Smooth muscle cell (in vitro differentiated cells): ENCODE measurements around the gene NOS1AP. TPM values are rescaled to one million over a fixed set of nuclear protein-coding genes. Genes with fewer than 3 reads are reported as not detected.

Experiments
- DNase-seq: peaks from one replicate; lab custom pipeline; 2025; ENCODE audit not compliant: unreplicated experiment; lab: John Stamatoyannopoulos, UW
- H2AFZ ChIP-seq: fragments of 200-600 bp; sonication (generic); 2 replicates; pipeline ENCODE4 v1.6.0; 2016; ENCODE audit warnings: antibody characterized with exemption, low read depth, mild to moderate bottlenecking
- H3F3A ChIP-seq: fragments of 200-600 bp; sonication (generic); 2 replicates; pipeline ENCODE4 v1.6.0; 2017; ENCODE audit warnings: antibody characterized with exemption, low read depth
- H3K27ac ChIP-seq: fragments of 200-600 bp; sonication (generic); 2 replicates; pipeline ENCODE4 v1.5.1; 2016; ENCODE audit warnings: low read depth, mild to moderate bottlenecking
- H3K27me3 ChIP-seq: fragments of 200-600 bp; sonication (generic); 2 replicates; pipeline ENCODE4 v1.6.1; 2016; ENCODE audit warnings: low read depth, mild to moderate bottlenecking
- H3K36me3 ChIP-seq: fragments of 200-600 bp; sonication (generic); 2 replicates; pipeline ENCODE4 v1.5.1; 2016; ENCODE audit warnings: low read depth
- H3K4me1 ChIP-seq: fragments of 200-600 bp; sonication (generic); 2 replicates; pipeline ENCODE4 v1.5.1; 2016; ENCODE audit warnings: low read depth
- H3K4me2 ChIP-seq: fragments of 200-600 bp; sonication (generic); 2 replicates; pipeline ENCODE4 v1.6.0; 2016; ENCODE audit warnings: mild to moderate bottlenecking
- H3K4me3 ChIP-seq: fragments of 200-600 bp; sonication (generic); 2 replicates; pipeline ENCODE4 v1.5.1; 2016; ENCODE audit warnings: mild to moderate bottlenecking
- H3K79me2 ChIP-seq: fragments of 200-600 bp; sonication (generic); 2 replicates; pipeline ENCODE4 v1.6.0; 2016; ENCODE audit warnings: low read depth, mild to moderate bottlenecking
- H3K9ac ChIP-seq: fragments of 200-600 bp; sonication (generic); 2 replicates; pipeline ENCODE4 v1.6.0; 2016; ENCODE audit warnings: low read depth
- H3K9me3 ChIP-seq: fragments of 200-600 bp; sonication (generic); replicated peaks from 2 replicates; pipeline ENCODE4 v1.5.1; 2016; ENCODE audit warnings: low read depth
- H4K20me1 ChIP-seq: fragments of 200-600 bp; sonication (generic); 2 replicates; pipeline ENCODE4 v1.6.0; 2016; ENCODE audit warnings: low read depth
- CTCF ChIP-seq: fragments of 200-600 bp; sonication (generic); IDR thresholded peaks from 2 replicates; pipeline ENCODE4 v1.5.1; 2017; ENCODE audit warnings: borderline replicate concordance, mild to moderate bottlenecking, antibody characterized with exemption; ENCODE audit not compliant: insufficient read depth, poor library complexity, severe bottlenecking
- WGBS: methylation state at CpG from one replicate; pipeline ENCODE4 v1.1.7; 2016; ENCODE audit warnings: low lambda C conversion rate; 5-methylcytosine and 5-hydroxymethylcytosine counted together
- polyA plus RNA-seq: library from polyadenylated mRNA; unstranded; fragments of >200 nt; fragmentation: Nextera tagmentation; extraction: Ambion mirVana; gene quantifications from 2 replicates; pipeline ENCODE4 v1.2.1, GENCODE V29; 2016
- total RNA-seq: library from RNA; depleted of rRNA; stranded (reverse); fragments of >200 nt; gene quantifications from 2 replicates; pipeline ENCODE4 v1.2.3, GENCODE V29; 2014

The NOS1AP gene
- total and polyA plus RNA-seq, 2 experiments from 2014 or later, result 0.54 to 0.80 TPM

DNA sequence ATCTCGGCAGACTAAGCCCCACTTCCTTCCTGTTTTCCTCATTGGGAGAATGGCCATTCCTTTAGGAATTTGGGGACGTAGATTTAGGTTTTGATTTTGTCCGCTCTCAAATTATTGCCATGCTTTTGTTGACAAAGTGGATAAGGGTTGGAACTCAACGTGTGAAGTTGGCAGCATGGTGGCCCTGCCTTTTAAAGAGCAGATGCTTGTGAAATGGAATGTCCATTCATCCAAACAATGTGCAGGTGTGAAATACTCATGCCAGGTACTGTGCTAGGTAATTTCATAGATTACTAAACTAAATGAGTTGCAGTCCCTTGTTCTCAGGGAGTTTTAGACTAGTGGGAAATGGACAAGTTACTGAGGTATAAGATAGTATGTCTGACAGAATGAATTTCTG lies 232.2 kb downstream of the NOS1AP start:
- Histone ChIP-seq H3K9ac (no peak overlapping the region), H4K20me1 (no peaks in the 10 kb centered on the region), H2AFZ (no peak overlapping the region), H3K4me1 (no peaks in the 10 kb centered on the region), H3K36me3 (no peaks in the 10 kb centered on the region), H3K4me2 (no peak overlapping the region), H3K9me3 (no peaks in the 10 kb centered on the region), H3F3A (no peaks in the 10 kb centered on the region), H3K27ac (no peak overlapping the region), H3K27me3 (no peaks in the 10 kb centered on the region), H3K79me2 (no peaks in the 10 kb centered on the region), H3K4me3 (no peak overlapping the region)
- no peak for TF ChIP-seq CTCF
- no peak for DNase-seq
- WGBS, result 86% methylated on average over 4 of the region's 4 CpGs

DNA sequence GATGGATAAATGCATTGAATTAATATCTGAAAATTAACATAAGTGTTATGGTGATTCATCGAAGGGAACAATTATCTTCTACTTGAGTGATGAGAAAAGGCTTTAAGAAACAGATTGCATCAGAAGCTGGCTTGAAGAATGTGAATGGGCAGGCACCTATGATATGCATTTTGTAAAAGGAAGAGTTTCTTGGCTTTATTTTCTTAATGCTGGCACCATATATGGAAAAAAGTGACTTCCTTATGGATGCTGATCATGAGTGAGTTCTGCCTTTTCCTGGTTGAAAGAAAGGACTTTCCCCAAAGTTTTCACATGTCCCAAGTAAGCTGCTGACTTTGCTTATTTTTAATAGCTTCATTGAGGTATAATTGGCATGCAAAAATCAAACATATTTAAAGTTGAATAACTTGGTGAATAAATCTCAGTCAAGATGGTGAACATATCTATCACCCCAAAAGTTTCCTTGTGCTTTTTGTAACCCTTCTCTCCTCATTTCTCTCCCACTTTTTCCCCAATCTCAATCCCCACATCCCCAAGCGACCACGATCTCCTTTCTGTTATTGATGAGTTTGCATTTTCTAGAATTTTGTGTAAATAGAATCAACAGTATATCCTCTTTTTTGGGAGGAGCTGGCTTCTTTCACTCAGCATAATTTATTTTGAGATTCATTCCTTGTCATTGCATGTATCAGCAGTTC lies 233.0 kb downstream of the NOS1AP start:
- Histone ChIP-seq H3K27ac (no peak overlapping the region), H3F3A (no peaks in the 10 kb centered on the region), H3K79me2 (no peaks in the 10 kb centered on the region), H3K4me2 (no peak overlapping the region), H2AFZ (no peak overlapping the region), H3K9me3 (no peaks in the 10 kb centered on the region), H3K9ac (no peak overlapping the region), H3K36me3 (no peaks in the 10 kb centered on the region), H3K27me3 (no peaks in the 10 kb centered on the region), H4K20me1 (no peaks in the 10 kb centered on the region), H3K4me3 (no peak overlapping the region), H3K4me1 (no peaks in the 10 kb centered on the region)
- no peak for TF ChIP-seq CTCF
- no peak for DNase-seq
- WGBS, result 95% methylated on average over 3 of the region's 3 CpGs

DNA sequence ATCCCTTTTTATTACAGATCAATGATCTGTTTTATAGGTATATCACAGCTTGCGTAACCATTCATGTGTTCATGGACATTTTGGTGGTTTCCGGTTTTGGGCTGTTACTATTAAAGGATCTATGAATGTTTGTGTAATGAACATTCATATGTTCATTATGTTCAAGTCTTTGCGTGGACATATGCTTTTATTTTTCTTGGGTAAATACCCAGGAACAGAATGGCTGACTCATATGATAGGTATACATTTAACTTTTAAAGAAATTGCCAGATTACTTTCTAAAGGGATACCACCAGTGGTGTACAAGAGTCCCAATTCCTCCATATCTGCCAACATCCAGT lies 233.5 kb downstream of the NOS1AP start:
- H4K20me1 ChIP-seq, result no peaks in the 10 kb centered on the region
- no peak overlapping the region for H3K9ac ChIP-seq
- 91% methylated on average over 3 of the region's 3 CpGs for WGBS
- H3K36me3 ChIP-seq, result no peaks in the 10 kb centered on the region
- no peak for DNase-seq
- H3K4me3 ChIP-seq, result no peak overlapping the region
- H2AFZ ChIP-seq, result no peak overlapping the region
- H3K27me3 ChIP-seq, result no peaks in the 10 kb centered on the region
- no peak overlapping the region for H3K4me2 ChIP-seq
- no peak overlapping the region for H3K27ac ChIP-seq
- H3F3A ChIP-seq, result no peaks in the 10 kb centered on the region
- TF ChIP-seq CTCF, result no peak
- H3K79me2 ChIP-seq, result no peaks in the 10 kb centered on the region
- H3K9me3 ChIP-seq, result no peaks in the 10 kb centered on the region
- H3K4me1 ChIP-seq, result no peaks in the 10 kb centered on the region

DNA sequence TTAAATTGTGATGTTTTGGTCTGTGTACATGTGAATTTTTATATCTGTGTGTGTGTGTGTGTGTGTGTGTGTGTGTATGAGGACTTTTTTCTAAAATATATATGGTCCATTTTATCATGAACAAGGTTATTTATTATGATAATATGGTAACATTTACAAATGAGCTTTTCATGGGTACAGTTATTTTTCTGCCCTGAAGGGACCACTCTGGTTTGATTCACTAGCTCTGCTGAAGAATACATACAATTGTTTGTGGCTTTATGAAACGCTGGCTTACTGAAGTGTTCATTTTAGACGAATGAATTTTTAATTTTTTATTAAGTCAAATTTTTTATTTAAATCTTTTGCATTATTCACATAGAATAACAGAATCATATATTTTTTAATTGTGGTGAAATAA lies 235.2 kb downstream of the NOS1AP start:
- Histone ChIP-seq H3K4me2 (no peak overlapping the region), H3K9me3 (no peaks in the 10 kb centered on the region), H3K4me3 (no peak overlapping the region), H3K79me2 (no peaks in the 10 kb centered on the region), H3K4me1 (no peaks in the 10 kb centered on the region), H3K9ac (no peak overlapping the region), H4K20me1 (no peaks in the 10 kb centered on the region), H3K36me3 (no peaks in the 10 kb centered on the region), H2AFZ (no peak overlapping the region), H3K27ac (no peak overlapping the region), H3F3A (no peaks in the 10 kb centered on the region), H3K27me3 (no peaks in the 10 kb centered on the region)
- DNase-seq, result no peak
- WGBS, result 93% methylated on average over 2 of the region's 2 CpGs
- TF ChIP-seq CTCF, result no peak
